ENCODE results near the gene TPRKB. TPM values are rescaled to one million over a fixed set of nuclear protein-coding genes. Genes with fewer than 3 reads are reported as not detected.

TPRKB gene
- total and polyA plus RNA-seq, 9 of the 15 experiments (the other 6 are each of a cell fraction or from before 2014, with no cell fraction given) = 55.6 to 250 (median 112) TPM

- TF ChIP-seq HMGXB4 (CRISPR knock-in tag; IDR thresholded peaks at IDR 0.05) (0 out of 2 replicates have a peak, but pooled peaks have one; percentile 5), GABPA (tag; conservative IDR thresholded peaks at IDR 0.05; ENCODE audit: low read depth) (no peak), ZBTB1 (CRISPR knock-in tag; IDR thresholded peaks at IDR 0.05; ENCODE audit: borderline replicate concordance, low read depth) (no peak), E2F5 (CRISPR knock-in tag; IDR thresholded peaks at IDR 0.05) (no peak), ZNF212 (CRISPR knock-in tag; IDR thresholded peaks at IDR 0.05) (no peak), MXI1 (IDR thresholded peaks at IDR 0.05; ENCODE audit: low read depth, low read length) (no peak), ZBTB2 (IDR thresholded peaks at IDR 0.05) (no peak), TEAD1 (CRISPR knock-in tag; IDR thresholded peaks at IDR 0.05) (no peak), CTBP1 (IDR thresholded peaks at IDR 0.05; ENCODE audit: borderline replicate concordance) (no peak), ZFPM2 (CRISPR knock-in tag; IDR thresholded peaks at IDR 0.05) (no peak), CEBPZ (IDR thresholded peaks at IDR 0.05; ENCODE audit: borderline replicate concordance, low read depth, low read length) (no peak)
- TF ChIP-seq, protein P1, sequence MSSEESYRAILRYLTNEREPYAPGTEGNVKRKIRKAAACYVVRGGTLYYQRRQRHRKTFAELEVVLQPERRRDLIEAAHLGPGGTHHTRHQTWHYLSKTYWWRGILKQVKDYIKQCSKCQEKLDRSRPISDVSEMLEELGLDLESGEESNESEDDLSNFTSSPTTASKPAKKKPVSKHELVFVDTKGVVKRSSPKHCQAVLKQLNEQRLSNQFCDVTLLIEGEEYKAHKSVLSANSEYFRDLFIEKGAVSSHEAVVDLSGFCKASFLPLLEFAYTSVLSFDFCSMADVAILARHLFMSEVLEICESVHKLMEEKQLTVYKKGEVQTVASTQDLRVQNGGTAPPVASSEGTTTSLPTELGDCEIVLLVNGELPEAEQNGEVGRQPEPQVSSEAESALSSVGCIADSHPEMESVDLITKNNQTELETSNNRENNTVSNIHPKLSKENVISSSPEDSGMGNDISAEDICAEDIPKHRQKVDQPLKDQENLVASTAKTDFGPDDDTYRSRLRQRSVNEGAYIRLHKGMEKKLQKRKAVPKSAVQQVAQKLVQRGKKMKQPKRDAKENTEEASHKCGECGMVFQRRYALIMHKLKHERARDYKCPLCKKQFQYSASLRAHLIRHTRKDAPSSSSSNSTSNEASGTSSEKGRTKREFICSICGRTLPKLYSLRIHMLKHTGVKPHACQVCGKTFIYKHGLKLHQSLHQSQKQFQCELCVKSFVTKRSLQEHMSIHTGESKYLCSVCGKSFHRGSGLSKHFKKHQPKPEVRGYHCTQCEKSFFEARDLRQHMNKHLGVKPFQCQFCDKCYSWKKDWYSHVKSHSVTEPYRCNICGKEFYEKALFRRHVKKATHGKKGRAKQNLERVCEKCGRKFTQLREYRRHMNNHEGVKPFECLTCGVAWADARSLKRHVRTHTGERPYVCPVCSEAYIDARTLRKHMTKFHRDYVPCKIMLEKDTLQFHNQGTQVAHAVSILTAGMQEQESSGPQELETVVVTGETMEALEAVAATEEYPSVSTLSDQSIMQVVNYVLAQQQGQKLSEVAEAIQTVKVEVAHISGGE (CRISPR knock-in tag; IDR thresholded peaks at IDR 0.05) = peak in 1 of 3 experiments; percentile 34; a peak in 1 of 6 replicates
- TF ChIP-seq, protein P2, sequence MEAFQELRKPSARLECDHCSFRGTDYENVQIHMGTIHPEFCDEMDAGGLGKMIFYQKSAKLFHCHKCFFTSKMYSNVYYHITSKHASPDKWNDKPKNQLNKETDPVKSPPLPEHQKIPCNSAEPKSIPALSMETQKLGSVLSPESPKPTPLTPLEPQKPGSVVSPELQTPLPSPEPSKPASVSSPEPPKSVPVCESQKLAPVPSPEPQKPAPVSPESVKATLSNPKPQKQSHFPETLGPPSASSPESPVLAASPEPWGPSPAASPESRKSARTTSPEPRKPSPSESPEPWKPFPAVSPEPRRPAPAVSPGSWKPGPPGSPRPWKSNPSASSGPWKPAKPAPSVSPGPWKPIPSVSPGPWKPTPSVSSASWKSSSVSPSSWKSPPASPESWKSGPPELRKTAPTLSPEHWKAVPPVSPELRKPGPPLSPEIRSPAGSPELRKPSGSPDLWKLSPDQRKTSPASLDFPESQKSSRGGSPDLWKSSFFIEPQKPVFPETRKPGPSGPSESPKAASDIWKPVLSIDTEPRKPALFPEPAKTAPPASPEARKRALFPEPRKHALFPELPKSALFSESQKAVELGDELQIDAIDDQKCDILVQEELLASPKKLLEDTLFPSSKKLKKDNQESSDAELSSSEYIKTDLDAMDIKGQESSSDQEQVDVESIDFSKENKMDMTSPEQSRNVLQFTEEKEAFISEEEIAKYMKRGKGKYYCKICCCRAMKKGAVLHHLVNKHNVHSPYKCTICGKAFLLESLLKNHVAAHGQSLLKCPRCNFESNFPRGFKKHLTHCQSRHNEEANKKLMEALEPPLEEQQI (IDR thresholded peaks at IDR 0.05) = 0 out of 2 replicates have a peak, but pooled peaks have one; percentile 16
These were observed 43.1 kb upstream of the TPRKB start (continued) for GRCh38 chr2:73780237-73780582.

Data from K562 (cell line).